A172 (cell line): ENCODE measurements around the gene SEC16A. TPM values are rescaled to one million over a fixed set of nuclear protein-coding genes. Genes with fewer than 3 reads are reported as not detected.
A peak's percentile ranks its signal among the peaks of the same experiment; 100 is the strongest.

ENCODE experiments used
- DNase-seq: peaks from one replicate; pipeline ENCODE4 v3.0.0-alpha.2; 2015; ENCODE audit warnings: low spot score
- total RNA-seq: library from RNA; depleted of rRNA; stranded (reverse); fragments of >200 nt; shearing (Covaris generic); gene quantifications from 2 replicates; pipeline ENCODE4 v1.2.3, GENCODE V29; 2014

The SEC16A gene
- total RNA-seq, 1 experiment from 2014 or later, result 46.3 TPM

DNA sequence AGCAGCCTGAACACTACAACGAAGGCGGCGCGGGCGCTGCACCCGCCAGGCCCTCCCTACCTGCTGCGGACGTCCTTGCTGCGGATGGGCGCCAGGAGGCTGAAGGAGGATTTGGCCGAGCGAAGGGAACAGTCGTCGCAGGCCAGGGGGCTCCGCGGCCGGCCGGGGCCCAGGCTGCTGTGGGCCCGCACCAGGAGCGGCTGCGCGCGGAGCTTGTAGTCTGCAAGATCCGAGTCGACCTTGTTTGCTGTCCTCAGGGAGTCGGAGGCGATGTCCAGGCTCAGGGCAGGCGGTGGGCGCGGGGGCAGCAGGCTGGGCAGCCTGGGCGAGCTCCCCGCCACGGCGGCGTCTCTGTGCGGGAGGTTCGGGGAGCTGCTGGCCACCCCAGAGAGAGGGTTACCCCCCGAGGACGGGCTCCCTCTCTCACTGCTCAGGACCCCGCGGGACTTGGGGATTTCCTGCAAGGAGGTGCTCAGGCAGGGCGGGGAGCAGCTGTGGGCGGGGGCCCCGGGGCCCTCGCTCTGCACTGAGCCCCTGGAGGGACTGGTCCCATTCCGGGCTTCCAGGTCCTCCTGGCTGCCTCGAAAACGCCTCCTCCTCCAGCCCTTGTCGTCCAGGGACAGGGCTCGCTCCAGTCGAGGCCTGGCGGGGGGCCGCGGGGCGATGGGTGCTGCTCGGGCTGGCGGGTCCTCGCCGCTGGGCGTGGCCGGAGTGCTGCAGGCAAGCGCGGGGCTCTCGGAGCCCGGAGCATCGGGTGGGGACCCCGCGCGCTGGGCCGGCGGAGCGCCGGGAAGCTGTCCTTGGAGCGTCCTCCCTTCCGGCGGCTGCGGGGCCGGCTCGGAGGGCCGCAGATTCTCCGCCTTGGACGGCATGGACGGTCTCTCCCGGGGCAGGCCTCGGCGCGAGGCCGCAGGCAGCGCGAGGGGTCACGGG, 44.0 kb downstream of the SEC16A start:
- DNase-seq, result peak; percentile 43

DNA sequence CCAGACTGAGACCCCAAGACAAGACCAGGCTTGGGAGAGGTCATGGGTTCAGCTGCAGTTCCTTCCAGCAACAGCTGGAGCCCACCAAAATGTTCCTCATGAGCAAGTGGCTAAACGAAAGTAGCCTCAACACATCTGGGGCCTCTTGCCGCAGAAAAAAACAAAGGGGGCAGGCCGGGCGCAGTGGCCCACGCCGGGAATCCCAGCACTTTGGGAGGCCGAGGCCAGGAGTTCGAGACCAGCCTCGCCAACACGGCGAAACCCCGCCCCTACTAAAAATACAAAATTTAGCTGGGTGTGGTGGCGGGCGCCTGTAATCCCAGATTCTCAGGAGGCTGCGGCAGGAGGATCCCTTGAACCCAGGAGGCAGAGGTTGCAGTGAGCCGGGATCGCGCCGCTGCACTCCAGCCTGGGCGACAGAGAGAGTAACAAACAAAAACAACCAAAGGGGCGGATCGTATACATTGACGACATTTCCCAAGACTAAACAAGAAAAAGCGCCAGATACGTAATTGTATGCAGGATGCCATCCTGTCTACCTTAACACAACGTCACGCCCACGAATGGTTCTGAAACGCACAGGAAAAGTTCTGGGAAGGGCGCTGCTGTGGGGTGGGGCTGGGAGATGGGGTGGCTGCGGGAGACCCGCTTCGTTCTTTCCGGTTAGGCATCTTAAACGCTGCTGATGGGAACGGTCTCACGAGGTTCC, 44.8 kb downstream of the SEC16A start:
- no peak for DNase-seq

DNA sequence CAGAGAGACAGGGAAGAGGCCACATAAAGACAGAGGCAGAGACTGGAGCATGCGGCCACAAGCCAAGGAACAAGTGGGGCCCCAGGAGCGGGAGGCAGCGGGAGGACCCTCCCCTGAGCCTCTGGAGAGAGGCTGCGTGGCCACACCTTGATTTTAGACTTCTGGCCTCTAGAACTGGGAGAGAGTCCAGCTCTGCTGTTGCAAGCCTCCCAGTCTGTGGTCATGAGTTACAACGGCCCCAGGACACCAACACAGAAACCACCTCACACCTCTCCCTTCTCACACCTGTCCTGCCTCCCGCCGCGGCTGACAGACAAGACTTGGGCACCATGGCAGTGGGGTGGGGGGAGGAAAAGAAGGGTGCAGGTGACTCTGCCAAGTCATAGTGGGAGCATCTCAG, 45.4 kb downstream of the SEC16A start:
- peak; percentile 35 for DNase-seq

DNA sequence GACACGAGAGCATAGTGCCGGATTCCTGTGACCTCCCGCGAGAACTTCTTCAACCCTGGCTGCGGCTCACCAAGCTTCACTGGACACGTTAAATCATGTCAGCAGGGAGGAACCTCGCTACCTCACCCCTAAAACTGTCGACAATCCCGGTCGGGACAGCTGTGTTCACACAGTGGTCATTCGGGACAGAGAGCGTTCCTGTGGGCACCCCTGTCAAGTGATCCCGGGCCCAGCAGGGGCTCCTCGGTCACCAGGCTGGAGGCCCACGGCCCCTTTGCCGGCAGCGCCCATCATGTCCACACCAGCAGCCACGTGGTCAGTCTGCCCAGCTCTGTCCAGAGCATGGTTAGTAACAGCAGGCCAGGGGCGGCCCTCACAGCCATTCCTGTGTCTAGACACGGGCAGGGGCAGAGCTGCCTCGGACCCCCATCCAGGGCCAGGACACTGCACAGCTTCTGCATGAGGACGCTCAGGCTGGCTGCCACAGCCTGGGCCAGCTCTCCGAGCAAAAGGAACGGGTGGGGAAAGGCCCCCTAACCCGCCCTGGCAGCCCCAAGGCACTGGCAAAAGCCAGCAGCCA, 46.7 kb downstream of the SEC16A start:
- DNase-seq, result no peak

DNA sequence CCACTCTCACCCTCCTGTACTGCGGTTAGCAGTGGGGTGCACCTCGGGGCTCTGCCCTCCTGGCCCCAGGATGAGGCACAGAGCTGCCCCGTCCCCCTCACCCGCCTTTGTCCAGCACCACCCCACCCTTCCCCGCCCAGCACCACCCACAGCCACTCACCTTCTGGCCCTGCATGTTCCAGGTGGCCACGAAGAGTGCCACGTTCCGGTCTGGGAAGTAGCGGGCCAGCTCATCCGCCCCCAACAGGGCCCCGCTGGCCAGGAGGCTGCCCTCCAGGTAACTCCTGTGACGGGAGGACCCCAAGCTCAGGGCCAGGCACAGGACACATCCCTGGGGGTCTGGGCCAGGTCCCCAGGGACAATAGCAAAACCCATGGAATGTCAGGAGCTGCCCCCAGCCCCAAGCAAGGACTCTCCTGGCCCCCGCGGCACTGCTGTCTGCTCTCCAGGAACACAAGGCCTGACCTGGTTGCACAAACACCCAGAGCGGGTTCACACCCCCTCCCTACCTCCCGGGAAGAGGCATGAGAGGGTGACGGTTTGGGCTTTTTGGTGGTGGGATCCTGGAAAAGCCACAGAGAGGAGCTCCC, 48.2 kb downstream of the SEC16A start:
- DNase-seq, result no peak

DNA sequence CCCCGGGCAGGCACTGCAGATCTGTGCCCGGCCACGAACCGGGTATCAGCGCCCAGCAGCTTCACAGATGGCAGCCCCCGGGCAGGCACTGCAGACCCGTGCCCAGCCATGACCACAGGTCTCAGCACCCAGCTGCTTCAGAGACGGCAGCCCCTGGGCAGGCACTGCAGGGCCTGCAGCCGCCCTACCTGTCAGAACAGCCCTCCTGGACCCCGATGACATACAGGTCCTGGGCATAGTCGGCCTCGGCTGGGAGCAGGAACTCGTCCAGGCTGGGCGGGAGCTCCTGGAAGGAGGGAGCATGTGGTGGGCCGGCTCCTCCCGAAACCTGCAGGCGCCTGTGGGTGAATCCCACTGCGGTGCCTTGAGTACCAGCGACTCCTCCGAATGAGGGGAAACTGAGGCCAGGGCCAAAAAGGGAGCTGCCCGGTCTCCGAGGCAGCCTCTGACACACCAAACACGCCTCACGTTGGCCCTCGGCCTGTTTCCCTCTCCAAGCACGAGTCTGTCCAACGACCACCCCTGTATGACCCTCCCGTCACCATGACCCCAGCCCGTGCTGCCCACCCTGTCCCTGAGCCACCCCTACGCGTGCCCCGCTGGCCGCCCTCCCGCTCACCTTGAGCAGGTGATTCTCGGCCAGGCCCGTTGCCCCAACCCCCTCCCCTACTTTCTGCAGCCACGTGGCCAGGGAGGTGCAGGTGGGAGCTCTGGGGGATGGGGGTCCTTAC, 48.8 kb downstream of the SEC16A start:
- no peak for DNase-seq

DNA sequence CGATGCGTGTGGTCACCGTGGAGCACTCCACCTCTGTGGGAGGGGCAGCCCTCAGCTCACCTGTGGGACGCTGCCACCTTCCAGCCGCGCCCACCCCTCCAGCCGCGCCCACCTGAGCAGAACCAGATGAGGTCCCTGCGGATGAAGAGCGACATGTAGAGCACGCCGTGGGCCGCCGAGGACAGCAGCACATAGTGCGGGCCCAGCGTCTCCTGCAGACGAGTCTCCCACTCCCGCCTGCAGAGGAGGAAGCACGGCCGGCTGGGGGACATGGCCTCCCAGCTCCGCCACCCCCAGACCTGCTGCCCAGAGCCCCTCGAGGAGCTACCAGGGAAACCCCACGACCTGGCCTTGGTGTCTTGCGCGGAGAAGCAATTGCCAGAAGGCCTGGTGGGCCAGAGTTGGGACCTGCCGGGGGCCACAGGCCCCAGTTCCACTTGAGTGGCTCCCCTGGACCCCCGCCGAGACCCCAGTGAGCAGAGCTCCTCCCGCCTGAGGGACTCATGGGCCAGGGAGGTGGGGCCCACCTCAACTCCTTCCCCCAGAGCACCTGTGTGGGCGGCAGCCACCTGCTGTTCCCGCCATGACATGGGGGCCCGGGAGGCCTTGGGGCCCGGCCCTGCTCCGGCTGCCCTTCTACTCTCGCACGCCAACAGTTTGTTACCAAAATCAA, 49.7 kb downstream of the SEC16A start:
- no peak for DNase-seq

DNA sequence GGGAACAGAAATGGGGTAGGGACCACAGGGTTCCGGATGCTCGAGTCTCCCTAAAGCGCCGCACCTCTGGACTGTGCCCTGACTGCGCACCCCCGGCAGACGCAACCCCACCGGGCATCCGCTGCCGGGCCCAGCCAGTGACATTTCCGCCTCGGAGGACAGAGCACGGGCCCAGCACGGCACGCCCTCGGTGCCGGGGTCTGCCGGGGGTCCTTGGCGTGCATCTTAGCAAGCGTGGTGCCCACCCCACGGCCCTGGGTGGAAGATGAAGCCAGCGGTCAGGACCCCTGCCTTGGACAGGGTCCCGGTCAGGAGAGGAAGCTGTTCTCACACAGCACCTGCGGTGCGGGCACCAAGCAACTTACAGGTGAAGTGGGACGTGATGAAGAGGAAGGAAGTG, 50.2 kb downstream of the SEC16A start:
- DNase-seq, result no peak

DNA sequence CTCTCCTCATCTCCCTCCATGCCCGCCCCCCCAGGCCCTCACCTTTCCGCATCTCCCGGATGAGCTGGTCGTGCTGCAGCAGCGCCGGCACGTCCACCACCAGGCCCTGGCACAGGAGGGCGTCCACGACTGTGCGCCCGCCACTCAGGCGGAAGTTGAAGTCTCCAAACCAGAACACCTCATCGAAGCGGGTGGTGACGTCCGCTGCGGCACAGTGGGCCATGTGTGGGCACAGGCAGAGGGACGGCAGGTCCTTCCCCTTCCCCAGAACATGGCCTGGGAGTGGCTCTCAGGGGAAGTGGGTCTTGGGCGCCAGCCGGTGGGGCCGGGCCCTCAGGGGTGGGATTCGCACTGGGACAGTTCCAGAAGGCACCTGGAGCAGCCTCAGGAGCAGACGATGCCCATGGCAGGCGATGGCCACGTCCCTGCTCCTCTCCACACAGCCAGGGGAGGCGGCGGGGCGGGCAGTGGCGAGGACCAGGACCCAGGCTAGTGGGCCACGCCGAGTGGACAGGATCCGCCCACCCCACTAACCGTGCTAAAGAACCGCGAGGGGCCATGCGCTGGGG, 51.0 kb downstream of the SEC16A start:
- DNase-seq, result no peak

DNA sequence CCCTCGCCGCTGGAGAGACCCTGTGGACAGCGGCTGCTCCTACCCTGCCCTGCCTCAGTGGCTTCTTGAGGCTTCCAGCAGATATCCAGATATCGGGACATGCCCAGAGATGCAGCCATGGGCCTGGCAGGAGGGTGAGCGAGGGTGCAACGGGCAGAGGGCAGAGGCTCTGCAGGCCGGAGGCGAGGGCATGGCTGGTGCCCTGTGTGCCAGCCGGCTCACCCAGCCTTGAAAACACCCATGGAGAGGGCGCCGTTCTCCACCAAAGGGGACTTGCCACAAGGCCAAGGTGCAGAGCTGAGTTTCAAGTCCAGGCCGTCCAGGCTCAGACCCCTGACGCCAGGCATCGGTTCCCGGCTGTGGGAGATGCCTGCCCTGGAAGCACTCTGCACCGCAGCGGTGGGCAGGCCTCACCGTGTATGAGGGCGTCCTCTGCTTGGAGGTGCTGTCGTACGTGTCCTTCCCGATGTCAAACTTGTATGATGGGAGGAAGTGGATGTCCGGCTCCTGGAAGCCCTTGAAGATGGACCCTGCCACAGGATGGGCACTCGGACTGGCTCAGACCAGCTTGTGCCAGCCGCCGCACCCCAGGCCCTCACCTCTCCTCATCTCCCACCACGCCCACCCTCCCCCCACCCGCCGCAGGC, 52.1 kb downstream of the SEC16A start:
- no peak for DNase-seq

DNA sequence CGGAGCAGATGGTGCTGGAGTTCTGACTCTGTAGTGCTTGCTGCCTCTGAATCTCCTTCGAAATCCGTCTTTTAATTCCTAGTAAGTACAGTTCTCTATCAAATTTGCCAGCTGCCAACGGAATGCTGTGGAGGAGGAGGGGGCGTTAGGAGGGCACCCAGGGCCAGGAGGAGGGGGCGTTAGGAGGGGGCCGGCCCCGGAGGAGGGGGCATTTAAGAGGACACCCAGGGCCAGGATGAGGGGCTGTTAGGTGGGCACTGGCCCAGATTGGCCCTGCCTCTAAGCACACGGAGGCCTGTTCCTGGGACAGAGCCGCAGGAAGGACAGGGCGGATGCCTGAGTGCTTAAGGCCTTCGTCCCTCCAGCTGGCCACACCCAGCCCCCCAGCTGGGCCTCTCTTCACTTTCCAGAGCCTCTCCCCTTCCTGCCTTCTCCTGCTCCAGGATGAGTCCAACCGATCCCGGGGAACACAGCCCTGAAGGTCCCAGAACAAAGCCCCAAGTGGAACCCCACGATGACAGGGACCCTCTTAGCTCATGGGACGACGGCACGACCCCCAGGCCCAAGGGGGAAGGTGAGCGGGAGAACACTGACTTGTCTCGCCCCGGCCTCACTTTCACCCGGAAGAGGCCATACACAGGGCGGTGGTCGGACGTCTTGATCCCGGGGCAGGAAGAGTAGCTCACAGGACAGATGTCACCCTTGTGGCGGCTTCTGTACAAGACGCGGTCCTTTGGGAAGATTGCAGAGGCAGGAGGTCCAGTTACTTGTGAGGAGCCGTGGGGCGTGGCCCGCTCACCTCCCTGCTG, 53.0 kb downstream of the SEC16A start:
- DNase-seq, result peak; percentile 54

DNA sequence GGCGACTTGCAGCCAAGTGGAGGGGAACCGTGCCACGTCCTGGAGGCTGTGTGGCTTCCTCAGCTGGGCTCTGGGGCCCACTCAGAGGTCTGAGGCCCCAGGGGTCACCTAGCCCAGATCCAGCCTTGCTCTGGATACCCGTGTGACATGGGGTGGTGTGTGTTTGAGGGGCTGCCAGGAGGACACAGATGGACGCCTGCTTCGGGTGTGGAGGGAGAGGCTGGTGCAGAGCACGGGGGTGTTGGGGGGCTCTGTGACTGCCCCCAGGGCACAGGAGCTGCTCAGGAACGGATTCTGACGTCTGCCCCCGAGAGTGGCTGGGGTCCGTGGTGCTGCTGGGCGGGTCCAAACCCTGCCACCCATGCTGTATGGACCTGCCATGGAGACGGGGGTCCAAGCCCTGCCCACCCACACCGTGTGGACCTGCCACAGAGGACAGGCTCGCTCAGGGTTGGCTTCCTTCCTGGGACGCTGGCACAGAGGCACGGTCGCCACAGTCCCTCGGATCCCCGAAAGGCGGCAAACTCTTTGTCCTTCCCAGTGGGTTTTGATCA, 53.7 kb downstream of the SEC16A start:
- DNase-seq, result no peak

DNA sequence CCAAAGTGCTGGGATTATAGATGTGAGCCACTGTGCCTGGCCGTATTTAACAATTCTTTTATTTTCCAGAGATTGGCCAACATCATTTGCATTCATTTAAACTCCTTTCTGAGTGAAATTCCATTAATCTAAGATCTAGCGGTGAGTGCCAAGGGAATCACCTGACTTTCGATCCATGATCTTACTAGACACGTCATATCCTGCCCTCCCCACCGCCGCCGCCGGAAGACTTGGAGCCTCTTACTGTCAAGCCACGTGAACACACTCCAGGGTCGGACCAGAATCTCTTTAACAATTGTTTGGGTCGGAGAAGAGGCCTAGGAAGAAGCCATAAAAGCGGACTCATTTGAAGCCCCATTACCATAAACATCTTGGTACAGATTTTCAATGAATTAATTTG, 56.1 kb downstream of the SEC16A start:
- DNase-seq, result no peak

DNA sequence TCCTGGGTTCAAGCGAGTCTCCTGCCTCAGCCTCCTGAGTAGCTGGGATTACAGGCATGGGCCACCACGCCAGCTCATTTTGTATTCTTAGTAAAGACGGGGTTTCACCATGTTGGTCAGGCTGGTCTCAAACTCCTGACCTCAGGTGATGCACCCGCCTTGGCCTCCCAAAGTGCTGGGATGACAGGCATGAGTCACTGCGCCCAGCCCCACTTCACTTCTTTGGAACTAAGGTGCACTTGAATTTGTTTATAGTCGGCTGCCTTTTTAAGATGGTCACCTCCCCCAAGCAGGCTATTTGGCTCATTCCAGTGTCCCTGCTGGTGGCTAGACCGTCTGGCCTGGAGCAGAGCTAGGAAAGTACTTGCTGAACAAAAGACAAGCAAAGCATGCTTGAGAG, 57.5 kb downstream of the SEC16A start:
- DNase-seq, result peak; percentile 54

DNA sequence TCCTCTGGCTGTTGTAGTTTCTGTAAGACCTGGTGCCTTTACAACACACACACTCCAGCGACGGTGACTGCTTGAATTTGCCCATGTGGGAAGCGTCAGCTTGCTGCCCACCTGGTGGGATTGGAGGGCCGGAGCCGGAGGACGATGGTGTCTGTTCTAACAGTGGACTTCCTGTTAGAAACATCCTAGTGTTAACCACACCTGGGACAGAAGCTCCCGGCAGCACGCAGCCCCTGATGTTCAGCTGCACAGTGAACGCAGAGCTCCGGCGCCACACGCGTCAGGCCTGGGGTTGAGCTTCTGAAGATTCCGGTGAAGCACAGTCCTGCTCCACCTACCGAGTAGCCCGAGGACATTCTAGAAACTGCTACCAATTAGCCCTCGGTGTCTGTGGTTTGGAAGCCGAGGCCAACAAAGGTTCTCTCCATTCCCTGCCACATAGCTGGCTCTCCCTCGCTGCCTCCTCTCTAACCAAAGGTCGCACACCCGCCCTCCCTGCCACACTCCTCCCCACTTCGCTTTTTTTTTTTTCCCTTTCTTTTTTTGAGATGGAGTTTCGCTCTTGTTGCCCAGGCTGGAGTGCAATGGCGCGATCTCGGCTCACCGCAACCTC, 58.0 kb downstream of the SEC16A start:
- DNase-seq, result no peak

DNA sequence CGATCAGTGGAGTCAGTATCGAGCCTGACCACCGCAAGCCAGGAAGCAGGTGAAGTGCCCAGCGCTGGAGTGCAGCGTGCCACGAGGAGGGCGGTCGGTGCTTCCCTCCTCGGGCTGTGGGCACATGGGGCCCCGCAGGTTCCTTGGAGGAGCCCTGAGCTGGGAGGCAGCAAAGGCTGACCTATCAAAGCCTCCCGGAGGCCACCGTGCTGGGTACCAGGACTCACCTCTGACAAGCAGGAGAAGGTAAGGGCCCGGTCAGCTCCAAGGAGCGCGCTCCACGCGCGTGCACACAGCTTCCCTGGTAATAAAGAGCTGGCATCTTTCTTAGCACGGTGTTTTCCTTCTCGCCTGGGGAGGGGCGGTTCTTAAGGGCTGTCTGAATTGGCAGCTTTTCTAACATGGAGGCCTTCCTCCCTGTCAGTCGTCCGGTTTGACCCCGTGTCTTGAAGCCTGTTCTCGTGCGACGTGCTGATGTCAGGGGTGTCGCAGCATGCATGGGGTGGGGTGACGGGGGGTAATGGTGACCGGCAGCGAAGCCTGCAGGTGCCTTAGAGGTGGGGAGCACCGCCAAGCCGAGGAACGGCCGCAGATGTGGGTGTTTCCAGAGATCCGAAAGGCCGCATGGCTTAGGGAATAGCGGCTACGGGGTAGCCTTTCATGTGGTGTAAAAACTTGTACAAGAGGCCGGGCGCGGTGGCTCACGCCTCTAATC, 59.3 kb downstream of the SEC16A start:
- no peak for DNase-seq

DNA sequence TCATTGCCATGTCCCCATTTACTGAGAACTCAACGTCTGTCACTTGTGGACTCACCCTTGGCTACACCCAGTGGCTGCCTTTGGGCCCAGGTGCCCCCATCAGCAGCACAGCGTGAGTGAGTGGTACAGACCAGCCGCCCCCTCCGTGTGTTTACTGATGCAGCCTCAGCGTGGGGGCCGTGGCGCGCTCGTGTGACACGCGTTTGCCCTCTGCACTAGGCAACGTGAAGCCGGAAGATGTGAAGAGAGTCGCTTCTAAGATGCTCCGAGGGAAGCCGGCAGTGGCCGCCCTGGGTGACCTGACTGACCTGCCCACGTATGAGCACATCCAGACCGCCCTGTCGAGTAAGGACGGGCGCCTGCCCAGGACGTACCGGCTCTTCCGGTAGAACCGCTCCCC, 60.0 kb downstream of the SEC16A start:
- DNase-seq, result no peak

DNA sequence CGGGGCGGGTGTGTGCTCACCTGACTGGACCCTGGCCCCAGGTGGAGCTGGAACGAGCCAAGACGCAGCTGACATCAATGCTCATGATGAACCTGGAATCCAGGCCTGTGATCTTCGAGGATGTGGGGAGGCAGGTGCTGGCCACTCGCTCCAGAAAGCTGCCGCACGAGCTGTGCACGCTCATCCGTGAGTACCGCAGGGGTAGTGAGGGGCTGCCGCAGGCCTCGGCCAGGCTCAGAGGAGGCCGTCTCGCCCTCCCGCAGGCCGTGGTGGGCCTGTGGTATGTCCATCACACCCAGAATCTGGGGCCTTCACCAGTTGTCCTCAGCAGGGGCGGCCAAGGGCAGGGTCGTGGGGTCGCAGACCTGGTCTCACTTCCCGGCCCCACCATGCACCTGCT, 61.0 kb downstream of the SEC16A start:
- DNase-seq, result no peak
